ENCODE data around the gene CALN1.

Gene CALN1

GRCh38 chr7:72435366-72435765 is 23.2 kb upstream of the CALN1 start:
- TF ChIP-seq, protein P1, sequence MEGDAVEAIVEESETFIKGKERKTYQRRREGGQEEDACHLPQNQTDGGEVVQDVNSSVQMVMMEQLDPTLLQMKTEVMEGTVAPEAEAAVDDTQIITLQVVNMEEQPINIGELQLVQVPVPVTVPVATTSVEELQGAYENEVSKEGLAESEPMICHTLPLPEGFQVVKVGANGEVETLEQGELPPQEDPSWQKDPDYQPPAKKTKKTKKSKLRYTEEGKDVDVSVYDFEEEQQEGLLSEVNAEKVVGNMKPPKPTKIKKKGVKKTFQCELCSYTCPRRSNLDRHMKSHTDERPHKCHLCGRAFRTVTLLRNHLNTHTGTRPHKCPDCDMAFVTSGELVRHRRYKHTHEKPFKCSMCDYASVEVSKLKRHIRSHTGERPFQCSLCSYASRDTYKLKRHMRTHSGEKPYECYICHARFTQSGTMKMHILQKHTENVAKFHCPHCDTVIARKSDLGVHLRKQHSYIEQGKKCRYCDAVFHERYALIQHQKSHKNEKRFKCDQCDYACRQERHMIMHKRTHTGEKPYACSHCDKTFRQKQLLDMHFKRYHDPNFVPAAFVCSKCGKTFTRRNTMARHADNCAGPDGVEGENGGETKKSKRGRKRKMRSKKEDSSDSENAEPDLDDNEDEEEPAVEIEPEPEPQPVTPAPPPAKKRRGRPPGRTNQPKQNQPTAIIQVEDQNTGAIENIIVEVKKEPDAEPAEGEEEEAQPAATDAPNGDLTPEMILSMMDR (IDR thresholded peaks at IDR 0.05; ENCODE audit: low read depth, low read length, missing control alignments): no peak
- in situ Hi-C loops (cut with HindIII; ENCODE audit: low sequenced_read_pairs): no loop called here
- no peak for DNase-seq (ENCODE audit: low read depth)
- no peak overlapping the region for H3K4me3 ChIP-seq (ENCODE audit: low read depth, low read length)

- TF ChIP-seq, protein P1 (IDR thresholded peaks at IDR 0.05; ENCODE audit: low read depth, low read length, missing control alignments): no peak
- no peak overlapping the region for H3K4me3 ChIP-seq (ENCODE audit: low read depth, low read length)
- DNase-seq (ENCODE audit: low read depth): no peak
- in situ Hi-C loops (cut with HindIII; ENCODE audit: low sequenced_read_pairs): no loop called here
These were observed 18.4 kb upstream of the CALN1 start for GRCh38 chr7:72430531-72430930.

GRCh38 chr7:72429316-72429715 is 17.2 kb upstream of the CALN1 start:
- H3K4me3 ChIP-seq (ENCODE audit: low read depth, low read length): no peak overlapping the region
- TF ChIP-seq, protein P1 (IDR thresholded peaks at IDR 0.05; ENCODE audit: low read depth, low read length, missing control alignments): no peak
- DNase-seq (ENCODE audit: low read depth): no peak
- in situ Hi-C loops (cut with HindIII; ENCODE audit: low sequenced_read_pairs): no loop called here

DNA sequence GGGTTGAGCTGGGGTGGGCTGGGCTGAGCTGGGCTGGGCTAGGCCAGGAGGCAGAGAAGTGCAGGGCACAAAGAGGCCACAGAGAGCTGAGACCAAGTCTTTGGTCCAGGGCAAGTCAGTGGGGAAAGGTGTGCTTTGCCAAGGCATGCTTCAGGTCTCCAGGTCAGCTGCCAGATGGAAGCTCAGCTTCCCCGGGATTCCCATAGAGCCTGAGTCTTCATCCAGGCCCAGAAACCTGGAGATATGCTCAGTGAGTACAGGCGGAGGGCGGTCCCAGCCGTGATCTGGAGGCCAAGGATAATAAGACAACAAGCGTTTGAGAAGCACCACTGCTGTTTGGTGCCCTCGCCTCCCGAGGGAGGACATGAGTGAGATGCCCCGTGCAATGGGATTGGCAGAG is 4.7 kb upstream of the CALN1 start:
- no peak for DNase-seq (ENCODE audit: low read depth)
- no peak overlapping the region for H3K4me3 ChIP-seq (ENCODE audit: low read depth, low read length)
- in situ Hi-C loops (cut with HindIII; ENCODE audit: low sequenced_read_pairs): no loop called here
- TF ChIP-seq, protein P1 (IDR thresholded peaks at IDR 0.05; ENCODE audit: low read depth, low read length, missing control alignments): no peak

- TF ChIP-seq, protein P1 (IDR thresholded peaks at IDR 0.05; ENCODE audit: low read depth, low read length, missing control alignments): no peak
- in situ Hi-C loops (cut with HindIII; ENCODE audit: low sequenced_read_pairs): no loop called here
- DNase-seq (ENCODE audit: low read depth): no peak
These were observed 3.4 kb upstream of the CALN1 start for GRCh38 chr7:72415586-72415985.

GRCh38 chr7:72413886-72414285 is 1.7 kb upstream of the CALN1 start:
- DNase-seq (ENCODE audit: low read depth): no peak
- TF ChIP-seq, protein P1 (IDR thresholded peaks at IDR 0.05; ENCODE audit: low read depth, low read length, missing control alignments): no peak
- in situ Hi-C loops (cut with HindIII; ENCODE audit: low sequenced_read_pairs): no loop called here
- no peak overlapping the region for H3K4me3 ChIP-seq (ENCODE audit: low read depth, low read length)

More at GRCh38 chr7:72415586-72415985, 3.4 kb upstream of the CALN1 start:
- H3K4me3 ChIP-seq (ENCODE audit: low read depth, low read length): no peak overlapping the region

- TF ChIP-seq, protein P1 (IDR thresholded peaks at IDR 0.05; ENCODE audit: low read depth, low read length, missing control alignments): no peak
- H3K4me3 ChIP-seq (ENCODE audit: low read depth, low read length): no peak overlapping the region
- in situ Hi-C loops (cut with HindIII; ENCODE audit: low sequenced_read_pairs): no loop called here
- DNase-seq (ENCODE audit: low read depth): no peak
These were observed 1.2 kb upstream of the CALN1 start for GRCh38 chr7:72413290-72413689.

Measured in astrocyte of the cerebellum (primary cell).